Measurements from ENCODE around the gene RXYLT1.

- TF ChIP-seq CTCF (IDR thresholded peaks at IDR 0.05) (no peak), POLR2A (IDR thresholded peaks at IDR 0.05) (no peak)
Measured at GRCh38 chr12:63857771-63858670, 78.3 kb downstream of the RXYLT1 start.
